ENCODE data around the gene COL5A2. TPM values are rescaled to one million over a fixed set of nuclear protein-coding genes. Genes with fewer than 3 reads are reported as not detected.

The COL5A2 gene
- total RNA-seq, result 313 and 403 TPM in 2 replicates

GRCh38 chr2:189179570-189179950, at the start of gene COL5A2:
COL5A2 (minus strand) TSS chr2:189179761; CDS start chr2:189179604, 157 bp downstream.

Other genes starting within 250 kb of the COL5A2 start
- 1,561 and 1,930 TPM in 2 replicates for gene COL3A1, start 205.4 kb downstream of the COL5A2 start, total RNA-seq

Data from aortic smooth muscle cell (primary cell).